Liver (tissue), 9 donors: Measurements from ENCODE around the gene LMNTD2. TPM values are rescaled to one million over a fixed set of nuclear protein-coding genes. Genes with fewer than 3 reads are reported as not detected.

Experiments
- DNase-seq: peaks from one replicate; pipeline ENCODE4 v3.0.0-alpha.2; 2017; ENCODE audit warnings: low spot score
- H3K27ac ChIP-seq, 2 donors: one replicate each; pipeline ENCODE4 v1.7.0; 2013; ENCODE audit warnings: inconsistent platforms in 2 of 2, low read length in 2 of 2, control low read depth in 1 of 2, low read depth in 1 of 2, mild to moderate bottlenecking in 1 of 2
- H3K27me3 ChIP-seq, 4 donors: one replicate each; pipeline versions ENCODE4 v1.6.1 to v1.7.0; 2013; ENCODE audit warnings: low read length in 3 of 4, inconsistent platforms in 1 of 4, mild to moderate bottlenecking in 1 of 4, moderate library complexity in 1 of 4; ENCODE audit not compliant: control insufficient read depth in 4 of 4, insufficient read depth in 4 of 4
- H3K36me3 ChIP-seq, 4 donors: one replicate each; pipeline versions ENCODE4 v1.6.1 to v1.7.0; 2013; ENCODE audit warnings: low read length in 3 of 4, mild to moderate bottlenecking in 3 of 4, low read depth in 1 of 4, moderate library complexity in 1 of 4; ENCODE audit not compliant: control insufficient read depth in 4 of 4, insufficient read depth in 3 of 4
- H3K4me1 ChIP-seq, 4 donors: one replicate each; pipeline versions ENCODE4 v1.6.1 to v1.7.0; 2013; ENCODE audit warnings: low read length in 3 of 4, mild to moderate bottlenecking in 3 of 4, moderate library complexity in 1 of 4; ENCODE audit not compliant: control insufficient read depth in 4 of 4, insufficient read depth in 4 of 4
- H3K4me3 ChIP-seq, 3 donors: one replicate each; pipeline versions ENCODE4 v1.6.1 to v1.7.0; 2013; ENCODE audit warnings: low read length in 3 of 3, control low read depth in 1 of 3, low read depth in 1 of 3, mild to moderate bottlenecking in 1 of 3
- H3K9ac ChIP-seq, 2 donors: one replicate each; pipeline ENCODE4 v1.7.0; 2013; ENCODE audit warnings: low read length in 2 of 2, mild to moderate bottlenecking in 2 of 2, moderate library complexity in 2 of 2, control low read depth in 1 of 2, low read depth in 1 of 2
- H3K9me3 ChIP-seq, 4 donors: one replicate each; pipeline versions ENCODE4 v1.6.1 to v1.7.0; 2013; ENCODE audit warnings: low read length in 3 of 4; ENCODE audit not compliant: control insufficient read depth in 4 of 4
- ATF3 ChIP-seq: IDR thresholded peaks from 2 replicates; pipeline ENCODE4 v1.6.1; 2016; ENCODE audit warnings: antibody characterized with exemption
- CTCF ChIP-seq: fragments of 150-350 bp; IDR thresholded peaks from 2 replicates; pipeline ENCODE4 v1.5.1; 2017; ENCODE audit warnings: improper control_type of control experiment, low read depth, low read length; ENCODE audit not compliant: missing input control
- FOXA1 ChIP-seq: IDR thresholded peaks from 2 replicates; pipeline ENCODE4 v1.6.1; 2016; ENCODE audit warnings: antibody characterized with exemption
- FOXA2 ChIP-seq: IDR thresholded peaks from 2 replicates; pipeline ENCODE4 v1.6.1; 2016; ENCODE audit warnings: antibody characterized with exemption
- HNF4G ChIP-seq: IDR thresholded peaks from 2 replicates; pipeline ENCODE4 v1.6.1; 2016; ENCODE audit warnings: antibody characterized with exemption
- JUND ChIP-seq, 2 donors: IDR thresholded peaks; 2 replicates each; pipeline ENCODE4 v1.6.1; 2016; ENCODE audit warnings: antibody characterized with exemption in 2 of 2
- MAX ChIP-seq: IDR thresholded peaks from 2 replicates; pipeline ENCODE4 v1.6.1; 2016; ENCODE audit warnings: antibody characterized with exemption
- NR2F2 ChIP-seq: IDR thresholded peaks from 2 replicates; pipeline ENCODE4 v1.6.1; 2016; ENCODE audit warnings: antibody characterized with exemption
- RAD21 ChIP-seq, 2 donors: IDR thresholded peaks; 2 replicates each; pipeline ENCODE4 v1.6.1; 2016; ENCODE audit warnings: antibody characterized with exemption in 2 of 2, mild to moderate bottlenecking in 2 of 2
- REST ChIP-seq: IDR thresholded peaks from 2 replicates; pipeline ENCODE4 v1.6.1; 2016; ENCODE audit warnings: antibody characterized with exemption, mild to moderate bottlenecking
- RXRA ChIP-seq, 2 donors: IDR thresholded peaks; 2 replicates each; pipeline ENCODE4 v1.6.1; 2017 to 2018; ENCODE audit warnings: antibody characterized with exemption in 2 of 2, mild to moderate bottlenecking in 1 of 2
- SP1 ChIP-seq: IDR thresholded peaks from 2 replicates; pipeline ENCODE4 v1.6.1; 2018; ENCODE audit warnings: antibody characterized with exemption, mild to moderate bottlenecking
- YY1 ChIP-seq: IDR thresholded peaks from 2 replicates; pipeline ENCODE4 v1.6.1; 2016; ENCODE audit warnings: antibody characterized with exemption, mild to moderate bottlenecking
- WGBS: extraction: QIAGEN DNeasy Blood & Tissue Kit; methylation state at CpG from one replicate; pipeline ENCODE4 v1.1.7; 2013; 5-methylcytosine and 5-hydroxymethylcytosine counted together
- polyA plus RNA-seq, 2 donors: library from polyadenylated mRNA; stranded (reverse) in 1 of 2; unstranded in 1 of 2; fragments of 200-250 nt in 1 of 2; fragments of >200 nt in 1 of 2; fragmentation: Nextera tagmentation in 1 of 2; extraction: Ambion mirVana in 1 of 2; gene quantifications; one replicate each; pipeline versions ENCODE4 v1.2.1 to v1.2.3, GENCODE V29; 2013 to 2015
- total RNA-seq, 2 donors: library from RNA; depleted of rRNA; stranded (reverse); fragments of >200 nt; gene quantifications; one replicate each; pipeline ENCODE4 v1.2.3, GENCODE V29; 2014
- donor health status: healthy.
- donor health status: healthy.
- donor health status: healthy.
- donor health status: healthy.
- donor health status: healthy.

Gene LMNTD2
- total and polyA plus RNA-seq, 4 donors = 1.2 to 4.6 (median 2.3) TPM

GRCh38 chr11:554428-555226, 5.9 kb downstream of the LMNTD2 start:
- Histone ChIP-seq H3K4me1 (peaks cover 9 to 26% (median 16%) of the 10 kb centered on the region in 4 donors), H3K27me3 (no peaks in the 10 kb centered on the region)
- TF ChIP-seq ATF3 (no peak), HNF4G (no peak), CTCF (peak; percentile 52), RAD21 (IDR thresholded peaks at IDR 0.05) (peak in 1 of 2 donors; percentile 73)

GRCh38 chr11:553988-554340, 6.6 kb downstream of the LMNTD2 start:
- Histone ChIP-seq H3K27me3 (no peaks in the 10 kb centered on the region), H3K4me1 (peaks cover 6 to 21% (median 10%) of the 10 kb centered on the region in 4 donors), H3K36me3 (peaks cover 0 to 1% (median 0%) of the 10 kb centered on the region in 4 donors), H3K27ac (no peak overlapping the region), H3K9ac (no peak overlapping the region), H3K9me3 (no peaks in the 10 kb centered on the region), H3K4me3 (no peak overlapping the region)
- DNase-seq = no peak
- no peak for TF ChIP-seq REST
- no peak for TF ChIP-seq RAD21 (IDR thresholded peaks at IDR 0.05)
- no peak for TF ChIP-seq FOXA1
- TF ChIP-seq HNF4G = no peak
- 66% methylated on average over 11 of the region's 11 CpGs for WGBS

More at GRCh38 chr11:554428-555226, 5.9 kb downstream of the LMNTD2 start:
- Histone ChIP-seq H3K4me3 (peak overlapping the region in 1 of 3 donors; percentile 42), H3K9ac (no peak overlapping the region), H3K9me3 (no peaks in the 10 kb centered on the region), H3K27ac (no peak overlapping the region), H3K36me3 (no peaks in the 10 kb centered on the region)
- peak; percentile 73 for DNase-seq
- WGBS = 16% methylated on average over 53 of the region's 60 CpGs

GRCh38 chr11:553083-553987, 7.2 kb downstream of the LMNTD2 start:
- Histone ChIP-seq H3K4me1 (peaks cover 6 to 21% (median 10%) of the 10 kb centered on the region in 4 donors), H3K36me3 (peaks cover 0 to 1% (median 0%) of the 10 kb centered on the region in 4 donors), H3K9me3 (no peaks in the 10 kb centered on the region), H3K9ac (no peak overlapping the region), H3K27ac (no peak overlapping the region), H3K4me3 (no peak overlapping the region), H3K27me3 (no peaks in the 10 kb centered on the region)
- no peak for DNase-seq
- WGBS = 70% methylated on average over 27 of the region's 27 CpGs
- TF ChIP-seq JUND (IDR thresholded peaks at IDR 0.05) (no peak), RAD21 (IDR thresholded peaks at IDR 0.05) (no peak), RXRA (IDR thresholded peaks at IDR 0.05) (no peak), NR2F2 (no peak), FOXA2 (no peak), FOXA1 (no peak), MAX (no peak), SP1 (no peak), YY1 (no peak), ATF3 (no peak), REST (no peak)
